Ectodermal cell (in vitro differentiated cells): ENCODE results near the gene ELAVL1.

ENCODE experiments used
- H3K27ac ChIP-seq: 2 replicates; pipeline ENCODE4 v1.7.0; 2013; ENCODE audit warnings: mild to moderate bottlenecking, low read depth, low read length; ENCODE audit not compliant: insufficient read depth, poor library complexity, severe bottlenecking
- H3K27me3 ChIP-seq: 2 replicates; pipeline ENCODE4 v1.7.0; 2013; ENCODE audit warnings: mild to moderate bottlenecking, low read length; ENCODE audit not compliant: insufficient read depth, control insufficient read depth, poor library complexity, severe bottlenecking
- H3K36me3 ChIP-seq: one replicate; pipeline ENCODE4 v1.7.0; 2013; ENCODE audit warnings: low read length; ENCODE audit not compliant: control insufficient read depth, insufficient read depth
- H3K4me1 ChIP-seq: one replicate; pipeline ENCODE4 v1.7.0; 2013; ENCODE audit warnings: low read length; ENCODE audit not compliant: control insufficient read depth, insufficient read depth
- H3K4me3 ChIP-seq: 2 replicates; pipeline ENCODE4 v1.7.0; 2013; ENCODE audit warnings: low read depth, low read length, control low read depth; ENCODE audit not compliant: insufficient read depth
- H3K9me3 ChIP-seq: 2 replicates; pipeline ENCODE4 v1.7.0; 2013; ENCODE audit warnings: mild to moderate bottlenecking, low read length, moderate library complexity; ENCODE audit not compliant: control insufficient read depth
- WGBS, 2 experiments: methylation state at CpG; one replicate each; pipeline ENCODE4 v1.1.7; 2013; ENCODE audit warnings: missing lambda C conversion rate in 2 of 2; 5-methylcytosine and 5-hydroxymethylcytosine counted together

The ELAVL1 gene

DNA sequence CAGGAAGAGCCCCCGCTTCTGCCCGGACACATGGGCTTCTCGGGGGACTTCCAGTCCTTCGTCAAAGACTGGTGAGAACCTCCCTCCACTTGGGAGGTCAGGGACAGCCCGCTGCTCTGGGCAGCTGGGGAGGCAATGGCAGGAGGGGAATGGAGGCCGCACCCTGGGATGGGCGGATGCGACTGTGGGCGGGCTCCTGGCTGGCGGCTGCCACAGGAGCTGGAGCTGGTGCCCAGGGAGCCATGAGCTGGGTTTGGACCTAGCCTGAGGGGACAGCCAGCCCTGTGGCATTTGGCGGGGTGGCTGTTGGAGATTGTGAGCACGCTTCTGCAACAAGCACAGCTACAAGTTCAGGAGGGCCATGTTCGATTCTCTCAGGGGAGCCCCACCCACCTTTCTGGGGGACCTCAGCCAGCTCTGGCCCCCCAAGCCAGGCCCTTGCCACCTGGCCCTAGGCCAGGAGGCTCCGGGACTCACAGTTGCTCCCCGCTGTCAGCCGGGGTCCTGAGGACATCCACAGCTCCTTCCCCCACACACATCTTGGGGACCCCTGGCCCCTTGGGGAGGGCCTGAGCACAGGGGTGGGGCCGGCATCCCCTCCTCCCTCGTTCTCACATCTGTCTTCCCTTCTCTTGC is 93.8 kb downstream of the ELAVL1 start:
- no peak overlapping the region for H3K4me3 ChIP-seq
- H3K27ac ChIP-seq, result no peak overlapping the region
- H3K4me1 ChIP-seq, result peaks cover 8% of the 10 kb centered on the region
- peaks cover 10% of the 10 kb centered on the region for H3K36me3 ChIP-seq
- 96% methylated on average over 18 of the region's 18 CpGs for WGBS, 2 experiments
- peaks cover 27% of the 10 kb centered on the region for H3K27me3 ChIP-seq
- H3K9me3 ChIP-seq, result no peaks in the 10 kb centered on the region

DNA sequence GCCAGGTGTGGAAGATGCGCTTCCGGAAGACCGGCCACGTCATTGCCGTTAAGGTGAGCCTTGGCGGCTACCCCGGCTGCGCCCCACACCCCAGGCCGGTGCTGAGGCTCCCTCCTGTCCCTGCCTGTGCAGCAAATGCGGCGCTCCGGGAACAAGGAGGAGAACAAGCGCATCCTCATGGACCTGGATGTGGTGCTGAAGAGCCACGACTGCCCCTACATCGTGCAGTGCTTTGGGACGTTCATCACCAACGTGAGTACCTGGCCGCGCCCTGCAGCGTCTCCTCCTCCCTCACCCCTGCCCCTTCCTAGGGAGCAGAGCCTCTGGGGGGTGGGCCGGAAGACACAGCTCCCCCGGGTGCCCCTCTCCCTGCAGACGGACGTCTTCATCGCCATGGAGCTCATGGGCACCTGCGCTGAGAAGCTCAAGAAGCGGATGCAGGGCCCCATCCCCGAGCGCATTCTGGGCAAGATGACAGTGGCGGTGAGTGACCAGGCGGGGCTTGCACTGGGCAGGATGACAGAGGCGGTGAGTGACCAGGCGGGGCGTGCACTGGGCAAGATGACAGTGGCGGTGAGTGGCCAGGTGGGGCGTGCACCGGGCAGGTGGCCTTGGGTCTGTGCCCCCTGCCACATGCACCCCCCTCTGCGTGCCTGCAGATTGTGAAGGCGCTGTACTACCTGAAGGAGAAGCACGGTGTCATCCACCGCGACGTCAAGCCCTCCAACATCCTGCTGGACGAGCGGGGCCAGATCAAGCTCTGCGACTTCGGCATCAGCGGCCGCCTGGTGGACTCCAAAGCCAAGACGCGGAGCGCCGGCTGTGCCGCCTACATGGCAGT is 94.9 kb downstream of the ELAVL1 start:
- H3K27me3 ChIP-seq, result peaks cover 17% of the 10 kb centered on the region
- 96% methylated on average over 54 of the region's 54 CpGs for WGBS, 2 experiments
- no peaks in the 10 kb centered on the region for H3K4me1 ChIP-seq
- H3K27ac ChIP-seq, result no peak overlapping the region
- H3K4me3 ChIP-seq, result no peak overlapping the region
- H3K36me3 ChIP-seq, result peaks cover 10% of the 10 kb centered on the region
- H3K9me3 ChIP-seq, result no peaks in the 10 kb centered on the region

DNA sequence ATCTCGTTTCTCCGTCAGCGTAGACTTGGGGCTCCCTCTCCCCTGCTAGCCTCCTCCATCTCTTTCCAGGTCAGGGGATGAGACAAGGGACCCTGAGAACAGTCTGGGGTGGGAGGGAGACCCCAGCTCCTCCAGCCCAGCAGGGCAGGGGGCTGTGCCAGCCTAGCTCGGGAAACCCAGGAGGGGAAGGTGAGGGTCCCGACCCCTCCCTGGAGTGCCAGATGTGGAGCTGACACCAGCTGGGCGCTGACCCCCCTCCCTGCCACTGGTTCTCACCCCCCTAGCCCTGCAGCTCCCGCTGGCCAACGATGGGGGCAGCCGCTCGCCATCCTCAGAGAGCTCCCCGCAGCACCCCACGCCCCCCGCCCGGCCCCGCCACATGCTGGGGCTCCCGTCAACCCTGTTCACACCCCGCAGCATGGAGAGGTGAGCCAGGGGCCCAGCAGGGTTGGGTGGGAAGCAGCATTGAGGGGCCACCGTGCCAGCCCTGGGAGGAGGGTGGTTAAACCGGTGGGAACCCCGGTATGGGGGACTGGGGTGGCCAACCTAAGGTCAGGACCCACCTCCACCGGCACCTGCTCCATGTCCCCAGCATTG is 95.9 kb downstream of the ELAVL1 start:
- H3K4me3 ChIP-seq, result no peak overlapping the region
- H3K36me3 ChIP-seq, result peaks cover 10% of the 10 kb centered on the region
- no peak overlapping the region for H3K27ac ChIP-seq
- H3K9me3 ChIP-seq, result no peaks in the 10 kb centered on the region
- WGBS, 2 experiments, result 96 to 97% methylated on average over 21 of the region's 21 CpGs
- peaks cover 3% of the 10 kb centered on the region for H3K4me1 ChIP-seq
- H3K27me3 ChIP-seq, result peaks cover 7% of the 10 kb centered on the region

DNA sequence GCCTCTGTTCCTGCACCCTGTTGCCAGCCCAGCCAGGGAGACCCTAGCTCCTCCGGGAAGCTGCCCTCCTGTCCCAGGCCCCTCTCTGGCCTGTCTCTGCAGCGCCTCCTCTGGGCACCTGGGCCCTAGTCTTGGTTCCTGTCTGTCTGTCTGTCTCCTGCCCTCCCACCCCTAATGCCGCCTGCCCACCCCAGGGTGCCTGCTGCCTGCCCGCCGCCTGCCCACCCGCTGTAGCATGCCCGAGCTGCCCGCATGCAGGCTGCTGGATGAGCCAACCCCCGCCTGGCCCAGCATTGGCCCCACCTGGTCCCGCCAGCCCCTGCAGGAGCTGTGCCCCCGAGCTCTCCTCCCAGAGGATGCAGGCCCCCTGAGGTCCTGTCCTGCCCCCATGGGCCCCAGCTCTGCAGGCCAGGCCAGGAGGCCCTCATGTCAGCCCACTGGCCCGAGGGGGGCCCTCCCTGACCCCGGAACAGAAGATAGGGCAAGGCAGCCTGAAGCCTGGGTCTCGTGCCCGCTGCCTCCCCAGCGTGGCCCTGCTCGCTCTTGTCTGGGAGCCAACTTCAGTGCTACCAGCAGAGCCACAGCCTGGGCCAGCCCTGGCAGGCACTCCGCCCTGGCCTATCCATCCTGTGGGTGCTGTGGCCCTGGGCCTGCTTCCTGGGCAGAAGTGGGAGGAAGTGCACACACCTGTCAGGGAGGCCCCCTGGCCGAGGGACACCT is 96.5 kb downstream of the ELAVL1 start:
- Histone ChIP-seq H3K4me1 (peaks cover 5% of the 10 kb centered on the region), H3K4me3 (no peak overlapping the region), H3K27ac (no peak overlapping the region), H3K27me3 (peaks cover under 1% of the 10 kb centered on the region), H3K9me3 (no peaks in the 10 kb centered on the region), H3K36me3 (peaks cover 10% of the 10 kb centered on the region)
- 89 to 90% methylated on average over 19 of the region's 19 CpGs for WGBS, 2 experiments
